Left cardiac atrium (tissue), 4 donors: ENCODE results near the gene MAT2A. TPM values are rescaled to one million over a fixed set of nuclear protein-coding genes. Genes with fewer than 3 reads are reported as not detected.
A peak's percentile ranks its signal among the peaks of the same experiment; 100 is the strongest.
"Not testable (repeated sequence)": the region's sequence is repeated elsewhere in the genome, so short reads cannot be mapped to it uniquely, and the experiment has no call there.

Experiments used
- ATAC-seq, 2 donors: fragments of 200-7000 bp; cut with Tn5 transposase; one replicate each; pipeline ENCODE4 v1.9.1; 2020; ENCODE audit warnings: mild to moderate bottlenecking in 2 of 2, moderate library complexity in 2 of 2
- DNase-seq: peaks from one replicate; pipeline ENCODE4 v3.0.0-alpha.2; 2020
- intact Hi-C, 2 donors: fragments of 100-400 bp; cut with DNase I; formaldehyde crosslinking; loops; one replicate each; pipeline versions ENCODE4 v1.14.1 to v1.15.1; 2022 to 2023
- total RNA-seq, 2 donors: library from RNA; stranded (reverse); fragmentation: NEBNext Ultra II Directional; extraction: Animal tissue kit (Norgen Biotek cat#: 25700); gene quantifications; one replicate each; pipeline ENCODE4 v1.2.1, GENCODE V29; 2021
- donor health status: DM: no; HTN: yes; CAD: no.
- donor health status: DM: no; HTN: yes; CAD: no; lungs with severe emphysema.
- donor health status: DM: yes; HTN: yes; CAD: no.
- donor health status: Dilated cardiomyopathy.

The MAT2A gene
- total RNA-seq, 2 donors from 2014 or later: 107 to 389 TPM

- DNase-seq, ATAC-seq, intact Hi-C loops: not testable (repeated sequence)
These were observed 5.3 kb downstream of the MAT2A start for GRCh38 chr2:85544254-85544691.

GRCh38 chr2:85544915-85545779 lies 6.2 kb downstream of the MAT2A start:
- ATAC-seq, intact Hi-C loops, DNase-seq: not testable (repeated sequence)

GRCh38 chr2:85545780-85546240 lies 6.8 kb downstream of the MAT2A start:
- DNase-seq: no peak
- intact Hi-C loops: no loop called here
- ATAC-seq: no peak

GRCh38 chr2:85547089-85547858 lies 8.3 kb downstream of the MAT2A start:
- no peak for DNase-seq
- intact Hi-C loops: no loop called here
- ATAC-seq: peak in 1 of 2 donors; percentile 3

GRCh38 chr2:85547859-85548607 lies 9.1 kb downstream of the MAT2A start:
- no peak for DNase-seq
- no peak for ATAC-seq
- intact Hi-C loops: loop anchor here in 1 of 2 donors (2.0 kb wide), 1 partner anchor 127 kb away; no protein-coding TSS in a partner anchor

- DNase-seq (no peak), ATAC-seq (no peak)
- intact Hi-C loops: loop anchor here in 1 of 2 donors (2.0 kb wide), 1 partner anchor 128 kb away; no protein-coding TSS in a partner anchor
These were observed 9.6 kb downstream of the MAT2A start for GRCh38 chr2:85548608-85548900.

GRCh38 chr2:85549095-85549494 lies 10.1 kb downstream of the MAT2A start:
- intact Hi-C loops: loop anchor here in 1 of 2 donors (2.0 kb wide), 1 partner anchor 128 kb away; no protein-coding TSS in a partner anchor
- no peak for ATAC-seq
- no peak for DNase-seq

- ATAC-seq: no peak
- intact Hi-C loops: loop anchor here in 1 of 2 donors (2.0 kb wide), 1 partner anchor 129 kb away; no protein-coding TSS in a partner anchor
- DNase-seq: no peak
These were observed 10.9 kb downstream of the MAT2A start for GRCh38 chr2:85549826-85550225.

GRCh38 chr2:85550486-85550885 lies 11.5 kb downstream of the MAT2A start:
- intact Hi-C loops: no loop called here
- no peak for DNase-seq
- no peak for ATAC-seq

- intact Hi-C loops: loop anchor here in 1 of 2 donors (1.0 kb wide), 1 partner anchor 132 kb away; no protein-coding TSS in a partner anchor
- ATAC-seq (peak; percentile 51 to 70), DNase-seq (peak; percentile 71)
These were observed 13.0 kb downstream of the MAT2A start for GRCh38 chr2:85551698-85552678.

GRCh38 chr2:85553184-85553583 lies 14.2 kb downstream of the MAT2A start:
- intact Hi-C loops: no loop called here
- no peak for ATAC-seq
- DNase-seq: no peak

- intact Hi-C loops: no loop called here
- ATAC-seq: no peak
- no peak for DNase-seq
These were observed 16.1 kb downstream of the MAT2A start for GRCh38 chr2:85554980-85555612.

- ATAC-seq (no peak), DNase-seq (no peak)
- intact Hi-C loops: no loop called here
These were observed 18.2 kb downstream of the MAT2A start for GRCh38 chr2:85557130-85557529.

GRCh38 chr2:85558160-85558559 lies 19.2 kb downstream of the MAT2A start:
- intact Hi-C loops: no loop called here
- ATAC-seq (no peak), DNase-seq (no peak)

GRCh38 chr2:85560403-85560726 lies 21.4 kb downstream of the MAT2A start:
- DNase-seq, ATAC-seq: not testable (repeated sequence)
- intact Hi-C loops: loop anchor here in 1 of 2 donors (5.0 kb wide), 1 partner anchor 42 kb away; the partner anchor contains the start of gene TMEM150A

- intact Hi-C loops: loop anchor here in 1 of 2 donors (5.0 kb wide), 1 partner anchor 41 kb away; the partner anchor contains the start of gene TMEM150A
- ATAC-seq (peak in 1 of 2 donors; percentile 29), DNase-seq (no peak)
These were observed 21.9 kb downstream of the MAT2A start for GRCh38 chr2:85560812-85561279.
